H9 (cell line): ENCODE measurements around the gene MYO5B. TPM values are rescaled to one million over a fixed set of nuclear protein-coding genes. Genes with fewer than 3 reads are reported as not detected.

Source experiments
- DNase-seq: peaks from one replicate; pipeline ENCODE4 v3.0.0-alpha.2; 2017
- H2AFZ ChIP-seq: one replicate; pipeline ENCODE4 v1.6.1; 2013; ENCODE audit warnings: mild to moderate bottlenecking, low read length, control low read depth, moderate library complexity
- H2AK5ac ChIP-seq: 2 replicates; pipeline ENCODE4 v1.6.1; 2013; ENCODE audit warnings: low read length, control low read depth, mixed read lengths; ENCODE audit not compliant: insufficient read length
- H2BK120ac ChIP-seq: one replicate; pipeline ENCODE4 v1.6.1; 2013; ENCODE audit warnings: low read depth, mild to moderate bottlenecking, low read length, control low read depth, inconsistent platforms; ENCODE audit not compliant: poor library complexity, severe bottlenecking
- H2BK12ac ChIP-seq: 2 replicates; pipeline ENCODE4 v1.6.1; 2013; ENCODE audit warnings: low read length, control low read depth, mixed read lengths, low read depth; ENCODE audit not compliant: insufficient read length
- H2BK15ac ChIP-seq: 2 replicates; pipeline ENCODE4 v1.6.1; 2013; ENCODE audit warnings: low read depth, low read length, control low read depth
- H2BK20ac ChIP-seq: one replicate; pipeline ENCODE4 v1.6.1; 2013; ENCODE audit warnings: low read depth, mild to moderate bottlenecking, low read length, control low read depth, inconsistent platforms; ENCODE audit not compliant: poor library complexity, severe bottlenecking
- H2BK5ac ChIP-seq: 2 replicates; pipeline ENCODE4 v1.6.1; 2013; ENCODE audit warnings: low read length, control low read depth, mixed read lengths; ENCODE audit not compliant: insufficient read length
- H3K14ac ChIP-seq: 2 replicates; pipeline ENCODE4 v1.6.1; 2013; ENCODE audit warnings: low read length, control low read depth; ENCODE audit not compliant: insufficient read depth
- H3K18ac ChIP-seq: 2 replicates; pipeline ENCODE4 v1.6.1; 2013; ENCODE audit warnings: low read depth, mild to moderate bottlenecking, mixed read lengths, low read length, control low read depth; ENCODE audit not compliant: insufficient read length
- H3K23ac ChIP-seq: 2 replicates; pipeline ENCODE4 v1.6.1; 2013; ENCODE audit warnings: low read length, control low read depth, mixed read lengths, low read depth; ENCODE audit not compliant: insufficient read length
- H3K23me2 ChIP-seq: 2 replicates; pipeline ENCODE4 v1.6.1; 2013; ENCODE audit warnings: low read depth, mild to moderate bottlenecking, mixed read lengths, low read length, control low read depth; ENCODE audit not compliant: insufficient read length, poor library complexity, severe bottlenecking
- H3K27ac ChIP-seq: 2 replicates; pipeline ENCODE4 v1.5.1; 2013; ENCODE audit warnings: low read length, control low read depth, mixed read lengths, low read depth; ENCODE audit not compliant: insufficient read length
- H3K27me3 ChIP-seq: 2 replicates; pipeline ENCODE4 v1.6.1; 2013; ENCODE audit warnings: low read length, control low read depth, inconsistent platforms; ENCODE audit not compliant: insufficient read depth
- H3K4ac ChIP-seq: 2 replicates; pipeline ENCODE4 v1.6.1; 2013; ENCODE audit warnings: low read depth, mild to moderate bottlenecking, control low read depth, inconsistent platforms, low read length, moderate library complexity
- H3K4me1 ChIP-seq: 2 replicates; pipeline ENCODE4 v1.6.1; 2013; ENCODE audit warnings: low read length, control low read depth, inconsistent platforms; ENCODE audit not compliant: insufficient read depth
- H3K4me2 ChIP-seq: 2 replicates; pipeline ENCODE4 v1.6.1; 2013; ENCODE audit warnings: low read length, control low read depth, mixed read lengths; ENCODE audit not compliant: insufficient read length, insufficient read depth
- H3K56ac ChIP-seq: 2 replicates; pipeline ENCODE4 v1.6.1; 2013; ENCODE audit warnings: low read depth, mild to moderate bottlenecking, mixed read lengths, low read length, control low read depth; ENCODE audit not compliant: insufficient read length
- H3K79me1 ChIP-seq: 2 replicates; pipeline ENCODE4 v1.6.1; 2013; ENCODE audit warnings: low read depth, mild to moderate bottlenecking, moderate library complexity, low read length, control low read depth, inconsistent platforms; ENCODE audit not compliant: insufficient read depth, poor library complexity, severe bottlenecking
- H3K79me2 ChIP-seq: 2 replicates; pipeline ENCODE4 v1.6.1; 2013; ENCODE audit warnings: low read length, control low read depth, inconsistent platforms; ENCODE audit not compliant: insufficient read depth
- H3K9ac ChIP-seq: 2 replicates; pipeline ENCODE4 v1.6.1; 2013; ENCODE audit warnings: low read length, control low read depth, mixed read lengths; ENCODE audit not compliant: insufficient read length; ENCODE audit errors: extremely low read depth
- H3K9me3 ChIP-seq: one replicate; pipeline ENCODE4 v1.6.1; 2013; ENCODE audit warnings: low read depth, low read length, inconsistent platforms; ENCODE audit not compliant: control insufficient read depth
- H3T11ph ChIP-seq: one replicate; pipeline ENCODE4 v1.6.1; 2013; ENCODE audit warnings: mild to moderate bottlenecking, low read length, control low read depth, inconsistent platforms
- H4K20me1 ChIP-seq: one replicate; pipeline ENCODE4 v1.6.1; 2013; ENCODE audit not compliant: control insufficient read depth, insufficient read length, insufficient read depth
- H4K5ac ChIP-seq: 2 replicates; pipeline ENCODE4 v1.6.1; 2013; ENCODE audit warnings: low read depth, mild to moderate bottlenecking, mixed read lengths, low read length, control low read depth; ENCODE audit not compliant: insufficient read length
- H4K8ac ChIP-seq: replicated peaks from 2 replicates; pipeline ENCODE4 v1.6.1; 2013; ENCODE audit warnings: low read length, control low read depth, mixed read lengths, low read depth; ENCODE audit not compliant: insufficient read length
- H4K91ac ChIP-seq: 2 replicates; pipeline ENCODE4 v1.6.1; 2013; ENCODE audit warnings: low read depth, mild to moderate bottlenecking, moderate library complexity, mixed read lengths, low read length, control low read depth; ENCODE audit not compliant: insufficient read length
- H3K27ac Mint-ChIP-seq, 3 experiments: 2 replicates in 2 of 3; 3 replicates in 1 of 3; pipeline ENCODE4 v1.8.0; 2020 to 2021; ENCODE audit warnings: mixed read lengths in 3 of 3, mild to moderate bottlenecking in 1 of 3, moderate library complexity in 1 of 3
- H3K27me3 Mint-ChIP-seq: 2 replicates; pipeline ENCODE4 v1.8.0; 2021; ENCODE audit warnings: low read depth, mild to moderate bottlenecking, moderate library complexity, mixed read lengths
- H3K36me3 Mint-ChIP-seq, 3 experiments: 2 replicates in 2 of 3; 3 replicates in 1 of 3; pipeline ENCODE4 v1.8.0; 2020 to 2021; ENCODE audit warnings: low read depth in 3 of 3, mixed read lengths in 3 of 3; ENCODE audit not compliant: insufficient read depth in 1 of 3
- H3K4me1 Mint-ChIP-seq, 2 experiments: 2 replicates each; pipeline ENCODE4 v1.8.0; 2020; ENCODE audit warnings: mixed read lengths in 2 of 2
- H3K4me3 Mint-ChIP-seq, 2 experiments: 2 replicates in 1 of 2; 3 replicates in 1 of 2; pipeline ENCODE4 v1.8.0; 2020 to 2021; ENCODE audit warnings: mild to moderate bottlenecking in 2 of 2, mixed read lengths in 2 of 2, moderate library complexity in 1 of 2
- H3K9me3 Mint-ChIP-seq, 2 experiments: 2 replicates in 1 of 2; 3 replicates in 1 of 2; pipeline ENCODE4 v1.8.0; 2020; ENCODE audit warnings: mild to moderate bottlenecking in 2 of 2, mixed read lengths in 2 of 2, moderate library complexity in 1 of 2
- CTCF ChIP-seq: fragments of 200-600 bp; sonication (generic); conservative IDR thresholded peaks from 3 replicates; pipeline ENCODE4 v1.8.0; 2021; ENCODE audit warnings: antibody characterized with exemption, mild to moderate bottlenecking
- WGBS: extraction: QIAGEN DNeasy Blood & Tissue Kit; methylation state at CpG from one replicate; pipeline ENCODE4 v1.1.7; 2013; ENCODE audit warnings: missing lambda C conversion rate, low lambda C conversion rate, mixed read lengths; ENCODE audit not compliant: insufficient read length; ENCODE audit errors: extremely low coverage; 5-methylcytosine and 5-hydroxymethylcytosine counted together
- total RNA-seq: library from RNA; stranded (reverse); gene quantifications from 2 replicates; pipeline ENCODE4 v1.2.1, GENCODE V29; 2021

The MYO5B gene
- total RNA-seq, 1 experiment from 2014 or later, result 9.3 TPM

- H2AK5ac ChIP-seq, result no peak overlapping the region
- no peak overlapping the region for H2BK20ac ChIP-seq
- H3K36me3 Mint-ChIP-seq, result no peaks in the 10 kb centered on the region
- no peak overlapping the region for H3K4ac ChIP-seq
- H3K27me3 ChIP-seq, result no peaks in the 10 kb centered on the region
- no peak overlapping the region for H3K4me3 Mint-ChIP-seq
- H3K27me3 Mint-ChIP-seq, result no peaks in the 10 kb centered on the region; the same call in 1 of the 2 replicates
- no CpG with 5 or more reads among the region's 3 CpGs for WGBS
- no peaks in the 10 kb centered on the region for H3K9me3 ChIP-seq
- no peak overlapping the region for H3K18ac ChIP-seq
- no peak overlapping the region for H3K27ac Mint-ChIP-seq
- no peaks in the 10 kb centered on the region for H3K4me1 ChIP-seq
- no peaks in the 10 kb centered on the region for H4K20me1 ChIP-seq
- no peak overlapping the region for H2BK5ac ChIP-seq
- H3K9me3 Mint-ChIP-seq, result no peaks in the 10 kb centered on the region
- H3K27ac ChIP-seq, result no peak overlapping the region
- H3K4me1 Mint-ChIP-seq, result peaks cover 2 to 13% of the 10 kb centered on the region in 2 experiments; a peak in 3 of 4 replicates
- H2BK15ac ChIP-seq, result no peak overlapping the region
- no peak overlapping the region for H3K4me2 ChIP-seq
- H2AFZ ChIP-seq, result no peak overlapping the region
- no peak overlapping the region for H4K91ac ChIP-seq
- H3T11ph ChIP-seq, result no peak overlapping the region
- H3K56ac ChIP-seq, result no peak overlapping the region
- no peak for TF ChIP-seq CTCF
- no peak overlapping the region for H4K8ac ChIP-seq
- H3K9ac ChIP-seq, result no peak overlapping the region
- H3K23ac ChIP-seq, result no peak overlapping the region
- H2BK120ac ChIP-seq, result no peak overlapping the region
- H3K14ac ChIP-seq, result no peak overlapping the region
- H3K23me2 ChIP-seq, result no peaks in the 10 kb centered on the region
- DNase-seq, result no peak
- no peak overlapping the region for H2BK12ac ChIP-seq
- H4K5ac ChIP-seq, result no peak overlapping the region
- H3K79me1 ChIP-seq, result no peaks in the 10 kb centered on the region
- no peaks in the 10 kb centered on the region for H3K79me2 ChIP-seq
These were observed 111.2 kb downstream of the MYO5B start for GRCh38 chr18:50083708-50084107.
